ENCODE results near the gene PRKAG2. TPM values are rescaled to one million over a fixed set of nuclear protein-coding genes. Genes with fewer than 3 reads are reported as not detected.

Gene PRKAG2
- total RNA-seq, 2 experiments from 2014 or later, result 16.9 to 18.7 TPM

- peak; percentile 53 for DNase-seq
- no peak overlapping the region for H3K27ac Mint-ChIP-seq
- intact Hi-C loops (cut with micrococcal nuclease), result no loop called here
- H3K36me3 Mint-ChIP-seq (ENCODE audit: low read depth), result no peaks in the 10 kb centered on the region
- no peaks in the 10 kb centered on the region for H3K27me3 Mint-ChIP-seq (ENCODE audit: low read depth)
- H3K9me3 Mint-ChIP-seq, result no peaks in the 10 kb centered on the region
- CTCF ChIA-PET, result interaction anchor here (0.6 to 2.5 kb wide), 4 partner anchors 8 to 24 kb away, joined by 3 to 13 read pairs (median 4); no protein-coding TSS in a partner anchor
- H3K4me1 Mint-ChIP-seq (ENCODE audit: low read depth), result peaks cover 26% of the 10 kb centered on the region
- peak overlapping the region; percentile 32 for H3K4me3 Mint-ChIP-seq
These were observed 38.0 kb downstream of the PRKAG2 start for GRCh38 chr7:151838861-151839381.

GRCh38 chr7:151838072-151838471 lies 38.8 kb downstream of the PRKAG2 start:
- Mint-ChIP-seq H3K27ac (no peak overlapping the region), H3K4me1 (ENCODE audit: low read depth) (peaks cover 27% of the 10 kb centered on the region), H3K27me3 (ENCODE audit: low read depth) (no peaks in the 10 kb centered on the region), H3K4me3 (no peak overlapping the region), H3K9me3 (no peaks in the 10 kb centered on the region), H3K36me3 (ENCODE audit: low read depth) (no peaks in the 10 kb centered on the region)
- DNase-seq, result no peak
- intact Hi-C loops (cut with micrococcal nuclease), result no loop called here
- CTCF ChIA-PET, result interaction anchor here (1.1 to 2.5 kb wide), 3 partner anchors 9 to 25 kb away, joined by 3 to 13 read pairs (median 4); no protein-coding TSS in a partner anchor

GRCh38 chr7:151837285-151838042 lies 39.5 kb downstream of the PRKAG2 start:
- intact Hi-C loops (cut with micrococcal nuclease), result no loop called here
- CTCF ChIA-PET, result no interaction called here
- DNase-seq, result no peak
- Mint-ChIP-seq H3K9me3 (no peaks in the 10 kb centered on the region), H3K4me1 (ENCODE audit: low read depth) (peaks cover 29% of the 10 kb centered on the region), H3K4me3 (no peak overlapping the region), H3K27me3 (ENCODE audit: low read depth) (no peaks in the 10 kb centered on the region), H3K36me3 (ENCODE audit: low read depth) (no peaks in the 10 kb centered on the region), H3K27ac (no peak overlapping the region)

GRCh38 chr7:151836927-151837205 lies 40.0 kb downstream of the PRKAG2 start:
- no peaks in the 10 kb centered on the region for H3K9me3 Mint-ChIP-seq
- DNase-seq, result no peak
- H3K27ac Mint-ChIP-seq, result no peak overlapping the region
- no peaks in the 10 kb centered on the region for H3K27me3 Mint-ChIP-seq (ENCODE audit: low read depth)
- H3K4me3 Mint-ChIP-seq, result no peak overlapping the region
- no peaks in the 10 kb centered on the region for H3K36me3 Mint-ChIP-seq (ENCODE audit: low read depth)
- intact Hi-C loops (cut with micrococcal nuclease), result no loop called here
- CTCF ChIA-PET, result no interaction called here
- H3K4me1 Mint-ChIP-seq (ENCODE audit: low read depth), result peaks cover 29% of the 10 kb centered on the region

GRCh38 chr7:151836191-151836926 lies 40.6 kb downstream of the PRKAG2 start:
- Mint-ChIP-seq H3K4me1 (ENCODE audit: low read depth) (peaks cover 29% of the 10 kb centered on the region), H3K27ac (no peak overlapping the region), H3K9me3 (no peaks in the 10 kb centered on the region), H3K36me3 (ENCODE audit: low read depth) (no peaks in the 10 kb centered on the region), H3K4me3 (no peak overlapping the region), H3K27me3 (ENCODE audit: low read depth) (no peaks in the 10 kb centered on the region)
- DNase-seq, result no peak
- CTCF ChIA-PET, result interaction anchor here (1.6 kb wide), 1 partner anchor 11 kb away, joined by 3 read pairs; no protein-coding TSS in a partner anchor
- intact Hi-C loops (cut with micrococcal nuclease), result no loop called here

GRCh38 chr7:151835636-151836035 lies 41.3 kb downstream of the PRKAG2 start:
- Mint-ChIP-seq H3K27me3 (ENCODE audit: low read depth) (no peaks in the 10 kb centered on the region), H3K9me3 (no peaks in the 10 kb centered on the region), H3K36me3 (ENCODE audit: low read depth) (no peaks in the 10 kb centered on the region), H3K4me1 (ENCODE audit: low read depth) (peaks cover 29% of the 10 kb centered on the region), H3K27ac (no peak overlapping the region), H3K4me3 (no peak overlapping the region)
- intact Hi-C loops (cut with micrococcal nuclease), result no loop called here
- DNase-seq, result no peak
- CTCF ChIA-PET, result interaction anchor here (1.6 kb wide), 1 partner anchor 12 kb away, joined by 3 read pairs; no protein-coding TSS in a partner anchor

- Mint-ChIP-seq H3K27me3 (ENCODE audit: low read depth) (no peaks in the 10 kb centered on the region), H3K4me1 (ENCODE audit: low read depth) (peaks cover 25% of the 10 kb centered on the region), H3K9me3 (no peaks in the 10 kb centered on the region), H3K27ac (no peak overlapping the region), H3K4me3 (no peak overlapping the region), H3K36me3 (ENCODE audit: low read depth) (no peaks in the 10 kb centered on the region)
- CTCF ChIA-PET, result interaction anchor here (0.8 to 1.6 kb wide), 2 partner anchors 13 to 51 kb away, joined by 3 to 5 read pairs; no protein-coding TSS in a partner anchor
- DNase-seq, result no peak
- intact Hi-C loops (cut with micrococcal nuclease), result no loop called here
These were observed 42.5 kb downstream of the PRKAG2 start for GRCh38 chr7:151834271-151835035.

GRCh38 chr7:151833691-151834090 lies 43.2 kb downstream of the PRKAG2 start:
- H3K9me3 Mint-ChIP-seq, result no peaks in the 10 kb centered on the region
- no peak for DNase-seq
- intact Hi-C loops (cut with micrococcal nuclease), result no loop called here
- H3K4me1 Mint-ChIP-seq (ENCODE audit: low read depth), result peaks cover 26% of the 10 kb centered on the region
- CTCF ChIA-PET, result interaction anchor here (0.8 kb wide), 2 partner anchors 50 to 51 kb away, joined by 3 to 5 read pairs; no protein-coding TSS in a partner anchor
- H3K36me3 Mint-ChIP-seq (ENCODE audit: low read depth), result no peaks in the 10 kb centered on the region
- H3K27me3 Mint-ChIP-seq (ENCODE audit: low read depth), result no peaks in the 10 kb centered on the region
- no peak overlapping the region for H3K27ac Mint-ChIP-seq
- H3K4me3 Mint-ChIP-seq, result no peak overlapping the region

- H3K36me3 Mint-ChIP-seq (ENCODE audit: low read depth), result no peaks in the 10 kb centered on the region
- H3K4me1 Mint-ChIP-seq (ENCODE audit: low read depth), result peaks cover 26% of the 10 kb centered on the region
- DNase-seq, result no peak
- H3K27me3 Mint-ChIP-seq (ENCODE audit: low read depth), result no peaks in the 10 kb centered on the region
- no peak overlapping the region for H3K4me3 Mint-ChIP-seq
- H3K27ac Mint-ChIP-seq, result no peak overlapping the region
- CTCF ChIA-PET, result interaction anchor here (0.8 kb wide), 1 partner anchor 51 kb away, joined by 3 read pairs; no protein-coding TSS in a partner anchor
- H3K9me3 Mint-ChIP-seq, result no peaks in the 10 kb centered on the region
- intact Hi-C loops (cut with micrococcal nuclease), result no loop called here
These were observed 43.7 kb downstream of the PRKAG2 start for GRCh38 chr7:151833213-151833651.

GRCh38 chr7:151832656-151833055 lies 44.3 kb downstream of the PRKAG2 start:
- Mint-ChIP-seq H3K27ac (no peak overlapping the region), H3K4me3 (no peak overlapping the region), H3K9me3 (no peaks in the 10 kb centered on the region), H3K27me3 (ENCODE audit: low read depth) (no peaks in the 10 kb centered on the region), H3K36me3 (ENCODE audit: low read depth) (peaks cover 3% of the 10 kb centered on the region), H3K4me1 (ENCODE audit: low read depth) (peaks cover 26% of the 10 kb centered on the region)
- CTCF ChIA-PET, result interaction anchor here (0.8 kb wide), 1 partner anchor 50 kb away, joined by 3 read pairs; no protein-coding TSS in a partner anchor
- intact Hi-C loops (cut with micrococcal nuclease), result no loop called here
- DNase-seq, result no peak

- Mint-ChIP-seq H3K27me3 (ENCODE audit: low read depth) (no peaks in the 10 kb centered on the region), H3K36me3 (ENCODE audit: low read depth) (peaks cover 3% of the 10 kb centered on the region), H3K9me3 (no peaks in the 10 kb centered on the region), H3K27ac (no peak overlapping the region), H3K4me3 (no peak overlapping the region), H3K4me1 (ENCODE audit: low read depth) (peaks cover 27% of the 10 kb centered on the region)
- no peak for DNase-seq
- intact Hi-C loops (cut with micrococcal nuclease), result no loop called here
- CTCF ChIA-PET, result no interaction called here
These were observed 44.8 kb downstream of the PRKAG2 start for GRCh38 chr7:151832138-151832537.

- no peaks in the 10 kb centered on the region for H3K9me3 Mint-ChIP-seq
- no peaks in the 10 kb centered on the region for H3K27me3 Mint-ChIP-seq (ENCODE audit: low read depth)
- intact Hi-C loops (cut with micrococcal nuclease), result no loop called here
- H3K36me3 Mint-ChIP-seq (ENCODE audit: low read depth), result peaks cover 3% of the 10 kb centered on the region
- H3K4me3 Mint-ChIP-seq, result no peak overlapping the region
- no peak for DNase-seq
- peaks cover 29% of the 10 kb centered on the region for H3K4me1 Mint-ChIP-seq (ENCODE audit: low read depth)
- H3K27ac Mint-ChIP-seq, result no peak overlapping the region
- CTCF ChIA-PET, result no interaction called here
These were observed 45.3 kb downstream of the PRKAG2 start for GRCh38 chr7:151831606-151832005.
